Measurements from ENCODE around the gene AK8.

AK8 gene

DNA sequence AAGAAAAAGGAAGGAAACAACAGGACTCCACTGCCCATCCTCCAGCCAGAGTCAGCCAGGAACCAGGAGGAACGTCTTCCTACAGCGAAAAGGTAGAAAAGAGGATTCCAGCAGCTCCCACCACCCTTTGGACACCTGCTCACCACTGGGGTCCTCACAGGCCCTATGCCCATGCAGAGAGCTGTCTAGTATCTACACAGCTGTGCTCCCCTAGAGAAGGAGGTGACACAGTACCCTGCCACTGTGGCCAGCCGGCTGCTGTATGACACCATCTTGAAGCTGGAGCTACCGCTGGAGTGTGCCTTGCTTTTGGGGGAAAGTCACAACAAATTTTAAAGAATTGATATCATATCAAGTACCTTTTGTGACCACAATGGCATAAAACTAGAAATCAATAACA lies 115.2 kb downstream of the AK8 start:
- Histone ChIP-seq H3K27me3 (ENCODE audit: control insufficient read depth in 2 of 2, insufficient read depth in 2 of 2, low read length in 2 of 2) (no peaks in the 10 kb centered on the region), H3K4me1 (ENCODE audit: control insufficient read depth in 2 of 2, insufficient read depth in 2 of 2, low read length in 2 of 2) (no peaks in the 10 kb centered on the region), H3K27ac (ENCODE audit: low read depth in 2 of 2, low read length in 2 of 2) (no peak overlapping the region), H3K4me3 (ENCODE audit: low read length in 2 of 2) (no peak overlapping the region), H3K9ac (ENCODE audit: low read depth in 1 of 2, low read length in 2 of 2) (no peak overlapping the region), H3K36me3 (ENCODE audit: control insufficient read depth in 2 of 2, insufficient read depth in 2 of 2, low read length in 2 of 2) (no peaks in the 10 kb centered on the region), H3K9me3 (ENCODE audit: control insufficient read depth in 2 of 2, low read length in 2 of 2) (no peaks in the 10 kb centered on the region)

DNA sequence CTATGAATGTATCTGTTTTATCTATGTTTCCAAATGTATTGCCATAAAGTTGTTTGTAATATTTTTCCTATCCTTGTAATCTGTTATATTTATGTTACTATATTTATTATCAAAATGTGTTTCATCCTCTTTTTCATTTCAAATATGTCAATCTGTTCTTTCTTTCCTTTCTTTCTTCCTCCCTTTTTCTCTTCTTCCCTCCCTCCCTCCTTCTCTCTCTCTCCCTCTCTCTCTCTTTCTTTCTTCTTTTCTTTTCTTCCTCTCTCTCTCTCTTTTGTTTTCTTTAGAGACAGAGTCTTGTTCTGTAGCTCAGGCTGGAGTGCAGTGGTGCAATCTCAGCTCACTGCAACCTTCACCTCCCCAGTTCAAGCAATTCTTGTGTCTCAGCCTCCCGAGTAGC lies 116.5 kb downstream of the AK8 start:
- no peak overlapping the region for H3K4me3 ChIP-seq (ENCODE audit: low read length in 2 of 2)
- H3K27me3 ChIP-seq (ENCODE audit: control insufficient read depth in 2 of 2, insufficient read depth in 2 of 2, low read length in 2 of 2) = no peaks in the 10 kb centered on the region
- no peaks in the 10 kb centered on the region for H3K9me3 ChIP-seq (ENCODE audit: control insufficient read depth in 2 of 2, low read length in 2 of 2)
- H3K27ac ChIP-seq (ENCODE audit: low read depth in 2 of 2, low read length in 2 of 2) = no peak overlapping the region
- H3K9ac ChIP-seq (ENCODE audit: low read depth in 1 of 2, low read length in 2 of 2) = no peak overlapping the region
- H3K4me1 ChIP-seq (ENCODE audit: control insufficient read depth in 2 of 2, insufficient read depth in 2 of 2, low read length in 2 of 2) = no peaks in the 10 kb centered on the region
- H3K36me3 ChIP-seq (ENCODE audit: control insufficient read depth in 2 of 2, insufficient read depth in 2 of 2, low read length in 2 of 2) = no peaks in the 10 kb centered on the region

DNA sequence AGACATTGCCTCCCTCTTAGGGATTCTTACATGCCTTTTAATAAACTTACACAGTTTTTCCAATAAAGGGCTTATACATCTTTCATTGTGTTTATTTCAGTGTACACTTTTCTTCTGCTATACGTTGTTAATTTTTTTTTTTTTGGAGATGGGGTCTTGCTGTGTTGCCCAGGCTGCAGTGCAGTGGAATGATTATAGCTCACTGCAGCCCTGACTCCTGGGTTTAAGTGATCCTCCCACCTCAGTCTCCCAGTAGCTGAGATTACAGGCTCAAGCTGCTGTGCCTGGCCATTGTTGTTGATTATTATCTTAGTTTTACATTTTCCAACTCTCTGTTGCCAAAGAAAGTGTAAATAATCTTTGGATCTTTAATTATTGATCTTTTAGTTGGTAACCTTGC lies 118.0 kb downstream of the AK8 start:
- H3K9ac ChIP-seq (ENCODE audit: low read depth in 1 of 2, low read length in 2 of 2) = no peak overlapping the region
- no peak overlapping the region for H3K4me3 ChIP-seq (ENCODE audit: low read length in 2 of 2)
- no peaks in the 10 kb centered on the region for H3K9me3 ChIP-seq (ENCODE audit: control insufficient read depth in 2 of 2, low read length in 2 of 2)
- H3K27me3 ChIP-seq (ENCODE audit: control insufficient read depth in 2 of 2, insufficient read depth in 2 of 2, low read length in 2 of 2) = no peaks in the 10 kb centered on the region
- H3K4me1 ChIP-seq (ENCODE audit: control insufficient read depth in 2 of 2, insufficient read depth in 2 of 2, low read length in 2 of 2) = no peaks in the 10 kb centered on the region
- H3K36me3 ChIP-seq (ENCODE audit: control insufficient read depth in 2 of 2, insufficient read depth in 2 of 2, low read length in 2 of 2) = no peaks in the 10 kb centered on the region
- H3K27ac ChIP-seq (ENCODE audit: low read depth in 2 of 2, low read length in 2 of 2) = no peak overlapping the region

DNA sequence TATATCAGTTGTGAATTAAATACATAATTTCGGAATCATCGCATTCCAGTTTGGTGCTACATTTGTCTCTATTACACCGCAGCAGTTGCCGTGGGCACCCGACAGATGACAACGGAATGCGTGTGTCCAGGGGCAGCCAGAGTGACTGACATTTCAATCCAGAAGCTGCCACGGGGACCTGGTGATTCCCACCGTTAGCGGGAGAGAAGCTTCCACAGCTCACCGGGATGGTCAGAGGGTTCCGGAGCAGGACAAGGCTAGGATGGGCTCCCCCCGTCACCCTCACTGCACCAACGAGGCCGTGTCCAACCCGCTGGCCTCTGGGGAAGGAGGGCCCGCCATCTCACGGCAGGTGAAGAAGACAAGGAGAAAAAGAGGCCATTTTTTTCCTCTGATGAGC lies 121.1 kb downstream of the AK8 start:
- Histone ChIP-seq H3K4me1 (ENCODE audit: control insufficient read depth in 2 of 2, insufficient read depth in 2 of 2, low read length in 2 of 2) (no peaks in the 10 kb centered on the region), H3K9ac (ENCODE audit: low read depth in 1 of 2, low read length in 2 of 2) (no peak overlapping the region), H3K9me3 (ENCODE audit: control insufficient read depth in 2 of 2, low read length in 2 of 2) (no peaks in the 10 kb centered on the region), H3K4me3 (ENCODE audit: low read length in 2 of 2) (no peak overlapping the region), H3K27ac (ENCODE audit: low read depth in 2 of 2, low read length in 2 of 2) (no peak overlapping the region), H3K36me3 (ENCODE audit: control insufficient read depth in 2 of 2, insufficient read depth in 2 of 2, low read length in 2 of 2) (no peaks in the 10 kb centered on the region), H3K27me3 (ENCODE audit: control insufficient read depth in 2 of 2, insufficient read depth in 2 of 2, low read length in 2 of 2) (no peaks in the 10 kb centered on the region)

DNA sequence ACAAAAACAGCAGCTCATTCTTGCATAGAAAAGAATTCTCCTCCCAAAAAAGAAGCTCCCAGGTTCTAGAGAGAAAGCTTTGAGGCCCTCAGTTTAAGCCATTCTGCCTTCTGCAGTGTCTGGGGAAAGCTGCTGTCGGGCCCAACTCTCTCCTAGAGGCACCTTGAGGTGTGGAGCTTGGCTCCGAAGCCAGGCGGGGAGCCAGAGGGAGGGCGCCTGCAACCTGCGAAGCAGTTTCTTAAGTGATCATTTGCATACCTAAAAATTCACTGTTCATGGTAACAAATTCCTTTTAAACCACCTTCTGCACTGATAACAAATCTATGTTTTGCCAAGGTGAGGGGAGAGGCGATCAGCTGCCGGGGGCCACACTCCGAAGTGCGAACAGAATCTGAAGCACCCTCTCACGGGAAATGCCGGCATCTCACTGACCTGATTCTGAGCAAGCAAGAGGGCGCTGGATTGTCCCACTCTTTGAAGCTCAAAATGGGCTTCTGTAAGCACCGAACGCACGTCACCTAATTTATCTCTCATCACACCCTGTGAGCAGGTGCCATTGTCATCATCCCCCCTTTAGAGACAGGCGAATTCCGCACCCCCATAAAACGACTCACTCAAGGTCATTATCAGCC lies 121.8 kb downstream of the AK8 start:
- H3K27me3 ChIP-seq (ENCODE audit: control insufficient read depth in 2 of 2, insufficient read depth in 2 of 2, low read length in 2 of 2) = no peaks in the 10 kb centered on the region
- H3K9ac ChIP-seq (ENCODE audit: low read depth in 1 of 2, low read length in 2 of 2) = no peak overlapping the region
- no peak overlapping the region for H3K4me3 ChIP-seq (ENCODE audit: low read length in 2 of 2)
- no peaks in the 10 kb centered on the region for H3K36me3 ChIP-seq (ENCODE audit: control insufficient read depth in 2 of 2, insufficient read depth in 2 of 2, low read length in 2 of 2)
- no peak overlapping the region for H3K27ac ChIP-seq (ENCODE audit: low read depth in 2 of 2, low read length in 2 of 2)
- H3K4me1 ChIP-seq (ENCODE audit: control insufficient read depth in 2 of 2, insufficient read depth in 2 of 2, low read length in 2 of 2) = no peaks in the 10 kb centered on the region
- no peaks in the 10 kb centered on the region for H3K9me3 ChIP-seq (ENCODE audit: control insufficient read depth in 2 of 2, low read length in 2 of 2)

DNA sequence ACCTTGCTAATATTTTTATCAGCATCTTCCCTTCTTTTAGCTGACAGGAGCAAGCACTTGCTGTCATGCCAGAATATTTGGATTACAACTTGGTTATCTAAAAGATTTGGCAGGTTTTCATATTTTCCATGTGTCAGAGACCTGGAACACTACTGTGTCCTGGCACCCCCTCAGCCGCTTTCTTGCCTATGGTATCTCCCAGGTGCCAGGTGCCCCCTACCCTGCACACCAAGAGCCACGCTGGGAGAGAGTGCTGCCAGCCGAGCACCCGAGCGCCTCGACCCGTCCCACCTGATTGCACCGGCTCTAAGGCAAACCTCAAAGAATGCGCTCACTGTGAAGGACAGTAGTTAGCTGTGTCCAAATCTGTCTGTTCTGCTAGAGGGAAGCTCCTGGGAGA lies 123.0 kb downstream of the AK8 start:
- no peak overlapping the region for H3K27ac ChIP-seq (ENCODE audit: low read depth in 2 of 2, low read length in 2 of 2)
- no peaks in the 10 kb centered on the region for H3K4me1 ChIP-seq (ENCODE audit: control insufficient read depth in 2 of 2, insufficient read depth in 2 of 2, low read length in 2 of 2)
- no peaks in the 10 kb centered on the region for H3K36me3 ChIP-seq (ENCODE audit: control insufficient read depth in 2 of 2, insufficient read depth in 2 of 2, low read length in 2 of 2)
- no peak overlapping the region for H3K9ac ChIP-seq (ENCODE audit: low read depth in 1 of 2, low read length in 2 of 2)
- H3K27me3 ChIP-seq (ENCODE audit: control insufficient read depth in 2 of 2, insufficient read depth in 2 of 2, low read length in 2 of 2) = no peaks in the 10 kb centered on the region
- no peak overlapping the region for H3K4me3 ChIP-seq (ENCODE audit: low read length in 2 of 2)
- no peaks in the 10 kb centered on the region for H3K9me3 ChIP-seq (ENCODE audit: control insufficient read depth in 2 of 2, low read length in 2 of 2)

DNA sequence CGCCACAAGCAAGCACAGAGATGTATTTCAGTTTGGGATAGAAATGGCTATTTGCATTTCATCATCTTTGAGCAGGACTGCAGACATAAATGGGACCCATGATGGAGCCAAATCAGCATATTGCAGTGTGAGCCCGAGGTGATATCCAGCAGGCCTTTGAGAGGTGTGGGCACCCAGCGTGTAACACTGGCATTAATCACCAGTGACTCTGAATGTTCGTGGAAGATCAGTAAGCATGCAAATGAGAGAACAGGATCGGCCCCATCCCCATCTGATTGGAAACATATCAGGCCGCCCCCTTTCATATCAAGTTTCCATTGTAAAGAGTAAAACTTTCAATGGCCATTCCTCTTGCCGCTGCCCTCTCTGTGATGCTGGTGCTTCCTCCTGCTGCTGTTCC lies 123.8 kb downstream of the AK8 start:
- H3K9me3 ChIP-seq (ENCODE audit: control insufficient read depth in 2 of 2, low read length in 2 of 2) = no peaks in the 10 kb centered on the region
- no peak overlapping the region for H3K9ac ChIP-seq (ENCODE audit: low read depth in 1 of 2, low read length in 2 of 2)
- no peaks in the 10 kb centered on the region for H3K36me3 ChIP-seq (ENCODE audit: control insufficient read depth in 2 of 2, insufficient read depth in 2 of 2, low read length in 2 of 2)
- H3K4me1 ChIP-seq (ENCODE audit: control insufficient read depth in 2 of 2, insufficient read depth in 2 of 2, low read length in 2 of 2) = no peaks in the 10 kb centered on the region
- H3K4me3 ChIP-seq (ENCODE audit: low read length in 2 of 2) = no peak overlapping the region
- no peak overlapping the region for H3K27ac ChIP-seq (ENCODE audit: low read depth in 2 of 2, low read length in 2 of 2)
- H3K27me3 ChIP-seq (ENCODE audit: control insufficient read depth in 2 of 2, insufficient read depth in 2 of 2, low read length in 2 of 2) = no peaks in the 10 kb centered on the region

DNA sequence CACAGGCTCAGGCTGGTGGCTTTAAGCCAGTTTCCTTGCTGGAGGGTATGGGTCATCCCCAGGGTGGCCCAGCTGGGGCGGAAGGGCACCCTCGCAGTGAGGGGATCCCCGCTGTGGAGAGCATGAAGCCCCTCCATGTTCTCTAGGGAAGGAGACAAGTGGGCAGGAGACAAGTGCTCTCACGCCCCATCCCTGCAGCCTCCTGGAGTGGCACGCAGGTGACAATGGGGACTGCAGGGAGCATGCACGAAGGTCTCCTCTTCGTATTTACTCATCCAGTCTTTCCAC lies 124.5 kb downstream of the AK8 start:
- no peaks in the 10 kb centered on the region for H3K9me3 ChIP-seq (ENCODE audit: control insufficient read depth in 2 of 2, low read length in 2 of 2)
- H3K36me3 ChIP-seq (ENCODE audit: control insufficient read depth in 2 of 2, insufficient read depth in 2 of 2, low read length in 2 of 2) = no peaks in the 10 kb centered on the region
- H3K4me1 ChIP-seq (ENCODE audit: control insufficient read depth in 2 of 2, insufficient read depth in 2 of 2, low read length in 2 of 2) = no peaks in the 10 kb centered on the region

DNA sequence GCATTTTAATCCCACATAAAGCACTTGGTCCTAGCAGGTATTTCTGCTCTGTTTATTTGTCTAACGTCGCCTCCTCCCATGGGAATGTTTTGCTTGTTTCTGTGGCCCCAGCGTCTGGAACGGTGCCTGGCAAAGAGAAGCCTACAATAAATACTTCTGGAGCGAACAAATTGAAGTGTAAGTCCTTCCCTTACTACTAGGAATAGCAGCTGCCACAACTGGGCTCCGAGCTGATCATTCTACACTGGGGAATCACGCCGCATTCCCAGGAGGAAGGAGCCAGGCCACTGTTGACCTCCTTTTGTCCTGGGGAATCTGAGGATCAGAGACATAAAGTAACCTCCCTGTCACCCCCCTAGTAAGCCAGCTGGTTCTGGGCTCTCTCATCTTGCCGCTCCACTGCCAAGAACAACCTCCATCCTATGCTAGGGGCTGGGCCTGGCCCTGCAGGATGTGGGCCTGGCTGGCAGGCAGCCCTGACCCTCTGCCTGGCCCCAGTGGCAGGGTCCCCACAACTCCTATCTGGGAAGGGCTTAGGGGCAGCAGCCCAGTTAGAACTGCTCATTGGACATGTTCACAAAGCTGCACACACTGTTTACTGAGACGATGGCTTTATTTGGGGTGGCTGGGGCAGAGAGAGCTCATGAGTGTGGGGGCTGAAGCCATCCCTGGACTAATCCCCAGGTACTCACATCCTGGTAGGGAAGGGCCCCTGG lies 125.0 kb downstream of the AK8 start:
- Histone ChIP-seq H3K27ac (ENCODE audit: low read depth in 2 of 2, low read length in 2 of 2) (no peak overlapping the region), H3K9ac (ENCODE audit: low read depth in 1 of 2, low read length in 2 of 2) (no peak overlapping the region), H3K27me3 (ENCODE audit: control insufficient read depth in 2 of 2, insufficient read depth in 2 of 2, low read length in 2 of 2) (no peaks in the 10 kb centered on the region), H3K9me3 (ENCODE audit: control insufficient read depth in 2 of 2, low read length in 2 of 2) (no peaks in the 10 kb centered on the region), H3K4me1 (ENCODE audit: control insufficient read depth in 2 of 2, insufficient read depth in 2 of 2, low read length in 2 of 2) (no peaks in the 10 kb centered on the region), H3K4me3 (ENCODE audit: low read length in 2 of 2) (no peak overlapping the region), H3K36me3 (ENCODE audit: control insufficient read depth in 2 of 2, insufficient read depth in 2 of 2, low read length in 2 of 2) (no peaks in the 10 kb centered on the region)

More for the DNA sequence above, 124.5 kb downstream of the AK8 start:
- H3K9ac ChIP-seq (ENCODE audit: low read depth in 1 of 2, low read length in 2 of 2) = no peak overlapping the region
- H3K27ac ChIP-seq (ENCODE audit: low read depth in 2 of 2, low read length in 2 of 2) = no peak overlapping the region
- no peaks in the 10 kb centered on the region for H3K27me3 ChIP-seq (ENCODE audit: control insufficient read depth in 2 of 2, insufficient read depth in 2 of 2, low read length in 2 of 2)
- H3K4me3 ChIP-seq (ENCODE audit: low read length in 2 of 2) = no peak overlapping the region

DNA sequence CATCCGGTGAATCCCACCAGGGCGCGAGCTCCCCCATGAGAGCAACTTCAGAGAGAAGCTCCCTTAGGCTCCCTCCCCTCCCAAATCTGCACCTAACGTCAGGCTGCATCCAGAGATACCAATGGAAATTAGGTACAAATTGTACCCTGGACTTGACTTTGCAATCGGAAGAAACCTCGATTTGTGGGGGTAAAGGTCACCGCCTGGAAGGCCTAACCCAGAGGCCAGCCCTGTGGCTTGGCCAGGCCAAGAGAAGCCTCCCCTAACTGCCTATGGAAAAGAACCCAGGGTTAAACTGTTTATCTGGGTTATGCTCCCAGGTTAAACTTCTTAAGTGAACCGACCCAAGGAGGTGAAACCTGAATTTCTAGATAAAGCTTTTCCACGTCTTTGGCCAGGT lies 127.4 kb downstream of the AK8 start:
- no peaks in the 10 kb centered on the region for H3K4me1 ChIP-seq (ENCODE audit: control insufficient read depth in 2 of 2, insufficient read depth in 2 of 2, low read length in 2 of 2)
- no peak overlapping the region for H3K27ac ChIP-seq (ENCODE audit: low read depth in 2 of 2, low read length in 2 of 2)
- H3K27me3 ChIP-seq (ENCODE audit: control insufficient read depth in 2 of 2, insufficient read depth in 2 of 2, low read length in 2 of 2) = peaks cover 3 to 4% of the 10 kb centered on the region in 2 donors
- H3K4me3 ChIP-seq (ENCODE audit: low read length in 2 of 2) = no peak overlapping the region
- no peaks in the 10 kb centered on the region for H3K9me3 ChIP-seq (ENCODE audit: control insufficient read depth in 2 of 2, low read length in 2 of 2)
- no peak overlapping the region for H3K9ac ChIP-seq (ENCODE audit: low read depth in 1 of 2, low read length in 2 of 2)
- no peaks in the 10 kb centered on the region for H3K36me3 ChIP-seq (ENCODE audit: control insufficient read depth in 2 of 2, insufficient read depth in 2 of 2, low read length in 2 of 2)

All from mucosa of rectum (tissue), 2 donors.